Astrocyte (in vitro differentiated cells and primary cell): ENCODE data around the gene SHFL. TPM values are rescaled to one million over a fixed set of nuclear protein-coding genes. Genes with fewer than 3 reads are reported as not detected.

Experiments
- DNase-seq: peaks from one replicate; pipeline ENCODE4 v3.0.0-alpha.2; 2010; ENCODE audit warnings: low read depth
- FAIRE-seq: peaks from 2 replicates; lab custom pipeline; 2011; peaks lifted over from hg19 to GRCh38; lab: Jason Lieb, UNC
- H2AFZ ChIP-seq: 2 replicates; pipeline ENCODE4 v1.6.0; 2012; ENCODE audit warnings: low read depth, low read length, inconsistent platforms
- H3K27ac ChIP-seq: 2 replicates; pipeline ENCODE4 v1.5.1; 2011; ENCODE audit warnings: low read depth, low read length, inconsistent platforms
- H3K27me3 ChIP-seq: 2 replicates; pipeline ENCODE4 v1.6.0; 2011; ENCODE audit warnings: low read length, inconsistent platforms; ENCODE audit not compliant: insufficient read depth
- H3K36me3 ChIP-seq: 2 replicates; pipeline ENCODE4 v1.5.1; 2011; ENCODE audit warnings: low read length, inconsistent platforms; ENCODE audit not compliant: insufficient read depth
- H3K4me1 ChIP-seq: 2 replicates; pipeline ENCODE4 v1.5.1; 2011; ENCODE audit warnings: low read length, inconsistent platforms; ENCODE audit not compliant: insufficient read depth
- H3K4me2 ChIP-seq: 2 replicates; pipeline ENCODE4 v1.6.0; 2012; ENCODE audit warnings: low read length, inconsistent platforms
- H3K4me3 ChIP-seq: 2 replicates; pipeline ENCODE4 v1.5.1; 2011; ENCODE audit warnings: low read depth, mild to moderate bottlenecking, low read length, inconsistent platforms; ENCODE audit not compliant: insufficient read depth
- H3K79me2 ChIP-seq: 2 replicates; pipeline ENCODE4 v1.6.0; 2012; ENCODE audit warnings: mild to moderate bottlenecking, low read length, inconsistent platforms; ENCODE audit not compliant: insufficient read depth
- H3K9ac ChIP-seq: 2 replicates; pipeline ENCODE4 v1.6.0; 2012; ENCODE audit warnings: mild to moderate bottlenecking, low read length, inconsistent platforms
- H3K9me3 ChIP-seq: 2 replicates; pipeline ENCODE4 v1.5.1; 2012; ENCODE audit warnings: low read depth, mild to moderate bottlenecking, low read length, inconsistent platforms; ENCODE audit not compliant: insufficient read depth
- H4K20me1 ChIP-seq: 2 replicates; pipeline ENCODE4 v1.6.0; 2012; ENCODE audit warnings: low read length, inconsistent platforms; ENCODE audit not compliant: insufficient read depth
- H3K27ac Mint-ChIP-seq: one replicate; pipeline ENCODE4 v1.8.0; 2021; ENCODE audit warnings: mild to moderate bottlenecking, mixed read lengths; ENCODE audit not compliant: unreplicated experiment
- H3K27me3 Mint-ChIP-seq: one replicate; pipeline ENCODE4 v1.8.0; 2021; ENCODE audit warnings: low read depth, mixed read lengths; ENCODE audit not compliant: unreplicated experiment
- H3K36me3 Mint-ChIP-seq: one replicate; pipeline ENCODE4 v1.8.0; 2021; ENCODE audit warnings: low read depth, mixed read lengths; ENCODE audit not compliant: unreplicated experiment
- H3K4me1 Mint-ChIP-seq: one replicate; pipeline ENCODE4 v1.8.0; 2021; ENCODE audit warnings: low read depth, mixed read lengths; ENCODE audit not compliant: unreplicated experiment
- H3K4me3 Mint-ChIP-seq: one replicate; pipeline ENCODE4 v1.8.0; 2021; ENCODE audit warnings: mild to moderate bottlenecking, moderate library complexity, mixed read lengths; ENCODE audit not compliant: unreplicated experiment
- H3K9me3 Mint-ChIP-seq: one replicate; pipeline ENCODE4 v1.8.0; 2021; ENCODE audit warnings: mild to moderate bottlenecking, mixed read lengths; ENCODE audit not compliant: unreplicated experiment
- EZH2 ChIP-seq: IDR thresholded peaks from 2 replicates; pipeline ENCODE4 v1.6.1; 2012; ENCODE audit warnings: mild to moderate bottlenecking, low read length, inconsistent platforms; ENCODE audit not compliant: insufficient read depth
- total RNA-seq: library from RNA; stranded (reverse); gene quantifications from 2 replicates; pipeline ENCODE4 v1.2.1, GENCODE V29; 2021
- TF ChIP-seq, protein P1 (sequence below): IDR thresholded peaks from 2 replicates; pipeline ENCODE4 v1.5.1; 2011; ENCODE audit warnings: low read depth, mild to moderate bottlenecking, inconsistent platforms, low read length, moderate library complexity; ENCODE audit not compliant: insufficient read depth

SHFL gene
- total RNA-seq, 1 donor from 2014 or later, result 73.5 TPM

DNA sequence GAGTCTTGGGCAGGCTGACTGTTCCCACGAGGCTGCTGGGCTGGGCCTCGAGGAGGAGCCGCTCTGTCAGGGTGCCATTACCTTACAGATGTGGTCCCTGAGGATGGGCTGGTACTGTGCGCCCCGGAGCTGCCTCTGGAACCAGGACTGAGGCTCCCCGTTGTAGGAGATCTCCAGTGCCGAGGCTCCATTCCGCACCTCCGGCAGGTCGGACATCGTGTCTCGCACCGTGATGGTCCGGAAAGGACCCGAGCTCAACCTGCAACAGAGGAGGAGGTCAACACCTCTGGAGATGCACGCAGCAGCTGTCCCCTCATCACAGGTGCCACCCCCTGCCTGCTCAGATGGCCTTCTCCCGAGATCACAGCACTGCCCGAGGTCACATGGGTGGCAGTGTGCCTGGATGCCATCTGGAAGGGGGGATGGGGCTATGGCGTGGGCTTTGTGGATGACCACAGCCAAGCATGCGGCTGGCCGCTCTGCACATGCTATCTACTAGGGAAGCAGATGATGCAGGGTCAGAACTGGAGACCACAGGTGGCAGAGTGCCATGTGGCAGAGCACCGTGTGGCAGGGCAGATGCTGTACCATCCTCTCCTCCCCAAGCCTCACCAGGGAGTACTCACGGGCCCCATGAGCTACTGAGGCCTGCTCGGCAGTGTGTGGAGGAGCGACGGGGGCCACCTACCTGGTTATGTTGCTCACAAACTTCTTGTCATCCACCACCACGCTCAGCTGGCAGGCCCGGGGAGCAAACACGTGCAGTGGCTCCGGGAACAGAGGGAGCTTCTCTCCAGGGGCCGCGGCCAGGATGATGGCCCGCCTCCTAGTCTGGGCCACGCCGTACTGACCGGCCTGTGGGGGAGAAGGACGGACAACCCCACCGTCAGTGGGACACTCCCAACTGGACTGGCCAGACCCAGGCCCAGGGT is 51.9 kb downstream of the SHFL start:
- TF ChIP-seq, protein P1, sequence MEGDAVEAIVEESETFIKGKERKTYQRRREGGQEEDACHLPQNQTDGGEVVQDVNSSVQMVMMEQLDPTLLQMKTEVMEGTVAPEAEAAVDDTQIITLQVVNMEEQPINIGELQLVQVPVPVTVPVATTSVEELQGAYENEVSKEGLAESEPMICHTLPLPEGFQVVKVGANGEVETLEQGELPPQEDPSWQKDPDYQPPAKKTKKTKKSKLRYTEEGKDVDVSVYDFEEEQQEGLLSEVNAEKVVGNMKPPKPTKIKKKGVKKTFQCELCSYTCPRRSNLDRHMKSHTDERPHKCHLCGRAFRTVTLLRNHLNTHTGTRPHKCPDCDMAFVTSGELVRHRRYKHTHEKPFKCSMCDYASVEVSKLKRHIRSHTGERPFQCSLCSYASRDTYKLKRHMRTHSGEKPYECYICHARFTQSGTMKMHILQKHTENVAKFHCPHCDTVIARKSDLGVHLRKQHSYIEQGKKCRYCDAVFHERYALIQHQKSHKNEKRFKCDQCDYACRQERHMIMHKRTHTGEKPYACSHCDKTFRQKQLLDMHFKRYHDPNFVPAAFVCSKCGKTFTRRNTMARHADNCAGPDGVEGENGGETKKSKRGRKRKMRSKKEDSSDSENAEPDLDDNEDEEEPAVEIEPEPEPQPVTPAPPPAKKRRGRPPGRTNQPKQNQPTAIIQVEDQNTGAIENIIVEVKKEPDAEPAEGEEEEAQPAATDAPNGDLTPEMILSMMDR, result no peak
- no peak for TF ChIP-seq EZH2
- H3K4me1 ChIP-seq, result no peaks in the 10 kb centered on the region
- no peaks in the 10 kb centered on the region for H3K9me3 ChIP-seq
- H3K36me3 ChIP-seq, result peaks cover 31% of the 10 kb centered on the region
- no peak overlapping the region for H2AFZ ChIP-seq
- H3K4me3 Mint-ChIP-seq, result no peak overlapping the region
- H3K36me3 Mint-ChIP-seq, result peaks cover 7% of the 10 kb centered on the region
- no peak overlapping the region for H3K27ac Mint-ChIP-seq
- peaks cover 10% of the 10 kb centered on the region for H4K20me1 ChIP-seq
- DNase-seq (no peak), FAIRE-seq (no peak)
- H3K4me2 ChIP-seq, result no peak overlapping the region
- no peaks in the 10 kb centered on the region for H3K27me3 ChIP-seq
- H3K4me3 ChIP-seq, result no peak overlapping the region
- no peaks in the 10 kb centered on the region for H3K27me3 Mint-ChIP-seq
- H3K9me3 Mint-ChIP-seq, result no peaks in the 10 kb centered on the region
- no peaks in the 10 kb centered on the region for H3K79me2 ChIP-seq
- H3K27ac ChIP-seq, result no peak overlapping the region
- no peaks in the 10 kb centered on the region for H3K4me1 Mint-ChIP-seq
- H3K9ac ChIP-seq, result no peak overlapping the region

DNA sequence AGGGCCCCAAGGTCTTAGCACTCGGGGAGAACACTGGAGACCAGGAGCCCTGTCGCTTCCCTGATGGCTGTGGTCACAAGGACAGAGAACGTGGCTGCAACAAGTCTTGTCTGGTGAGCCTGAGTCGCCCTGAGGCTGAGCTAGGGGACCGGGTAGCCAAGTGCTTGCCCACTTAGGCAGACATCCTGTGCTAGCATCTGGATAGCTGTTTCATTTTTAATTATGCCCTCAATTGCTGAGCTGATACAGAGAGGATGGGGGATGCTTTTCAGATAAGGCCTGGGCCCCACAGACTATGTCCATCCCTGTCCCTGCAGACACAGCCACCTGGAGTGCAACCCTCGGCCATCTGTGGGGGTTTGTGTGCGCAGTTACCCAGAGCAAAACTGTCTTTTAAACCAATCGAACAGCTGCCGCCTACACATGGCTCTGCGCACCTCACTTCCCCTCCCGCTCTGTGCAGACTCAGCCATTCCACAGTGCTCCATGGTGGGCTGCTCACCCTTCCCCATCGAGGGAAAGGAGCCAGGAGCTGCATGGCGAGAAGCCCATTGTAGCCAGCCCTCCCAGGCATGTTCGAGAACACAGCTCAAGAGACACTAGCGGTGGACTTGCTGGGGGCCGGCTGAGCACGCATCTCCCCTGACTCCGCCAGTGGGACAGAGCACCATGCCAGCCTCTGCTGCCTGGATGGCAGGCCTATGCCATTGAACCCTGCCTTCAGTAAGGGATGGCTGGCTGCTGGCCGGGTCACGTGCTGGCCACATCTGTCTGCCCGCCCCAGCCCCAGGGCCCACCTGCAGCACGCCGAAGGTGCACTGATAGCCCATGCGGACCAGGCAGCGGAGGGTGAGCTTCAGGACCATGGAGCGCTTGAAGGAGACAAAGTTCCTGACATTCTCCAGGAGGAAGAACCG is 53.0 kb downstream of the SHFL start:
- Mint-ChIP-seq H3K4me3 (no peak overlapping the region), H3K27me3 (no peaks in the 10 kb centered on the region), H3K4me1 (no peaks in the 10 kb centered on the region), H3K36me3 (peaks cover 5% of the 10 kb centered on the region), H3K9me3 (no peaks in the 10 kb centered on the region), H3K27ac (no peak overlapping the region)
- H3K9me3 ChIP-seq, result no peaks in the 10 kb centered on the region
- no peak for FAIRE-seq
- no peak overlapping the region for H3K4me3 ChIP-seq
- peaks cover 10% of the 10 kb centered on the region for H4K20me1 ChIP-seq
- no peak overlapping the region for H3K27ac ChIP-seq
- no peaks in the 10 kb centered on the region for H3K27me3 ChIP-seq
- TF ChIP-seq, protein P1, result no peak
- no peak for TF ChIP-seq EZH2
- peaks cover 35% of the 10 kb centered on the region for H3K36me3 ChIP-seq
- no peak overlapping the region for H3K4me2 ChIP-seq
- H3K4me1 ChIP-seq, result no peaks in the 10 kb centered on the region
- no peak overlapping the region for H3K9ac ChIP-seq
- no peak for DNase-seq
- H3K79me2 ChIP-seq, result no peaks in the 10 kb centered on the region
- H2AFZ ChIP-seq, result no peak overlapping the region
